NCI-H1436 (cell line): ENCODE results near the gene NEK4.

Source experiments
- DNase-seq: peaks from one replicate; lab custom pipeline; 2025; lab: John Stamatoyannopoulos, UW

NEK4 gene

DNA sequence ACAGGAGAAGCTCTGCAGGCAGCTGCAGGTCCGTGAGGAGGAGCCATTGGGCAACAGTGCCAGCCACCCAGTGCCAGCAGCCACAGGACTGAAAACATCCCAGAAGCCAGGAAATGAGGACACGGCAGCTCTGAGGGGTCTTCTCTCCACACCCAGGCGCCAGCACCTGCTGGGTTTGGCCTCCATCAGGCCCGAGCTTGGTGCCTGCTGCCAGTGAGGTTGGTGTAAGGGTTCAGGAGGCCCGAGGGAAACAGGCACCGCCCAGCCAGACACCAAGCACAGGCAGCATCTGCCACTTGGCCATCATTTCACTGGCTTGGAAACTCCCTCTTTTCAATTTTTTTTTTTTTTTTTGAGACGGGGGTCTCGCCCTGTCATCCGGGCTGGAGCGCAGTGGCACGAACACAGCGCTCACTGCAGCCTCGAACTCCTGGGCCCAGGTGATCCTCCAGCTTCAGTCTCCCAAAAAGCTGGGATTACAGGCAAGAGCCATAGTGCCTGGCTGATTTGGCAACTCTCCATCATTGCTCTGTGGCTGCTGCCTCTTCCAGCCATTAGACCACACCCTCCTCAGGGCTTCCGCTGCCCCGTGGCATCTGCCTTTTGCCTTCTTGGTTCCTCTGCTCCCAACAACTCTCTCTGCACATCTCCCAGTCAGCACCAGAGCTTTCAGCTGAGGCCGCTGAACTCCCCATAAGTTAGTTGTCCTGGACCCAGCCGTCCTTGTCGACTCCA is 22.4 kb upstream of the NEK4 start:
- no peak for DNase-seq

- DNase-seq = no peak
Observed at GRCh38 chr3:52792413-52792812, 21.7 kb upstream of the NEK4 start.

GRCh38 chr3:52791928-52792327 is 21.2 kb upstream of the NEK4 start:
- DNase-seq = no peak

GRCh38 chr3:52791366-52791765 is 20.6 kb upstream of the NEK4 start:
- no peak for DNase-seq

- no peak for DNase-seq
Observed at GRCh38 chr3:52790741-52791140, 20.0 kb upstream of the NEK4 start.

GRCh38 chr3:52790337-52790736 is 19.6 kb upstream of the NEK4 start:
- no peak for DNase-seq

- no peak for DNase-seq
Observed at GRCh38 chr3:52789746-52790040, 19.0 kb upstream of the NEK4 start.

DNA sequence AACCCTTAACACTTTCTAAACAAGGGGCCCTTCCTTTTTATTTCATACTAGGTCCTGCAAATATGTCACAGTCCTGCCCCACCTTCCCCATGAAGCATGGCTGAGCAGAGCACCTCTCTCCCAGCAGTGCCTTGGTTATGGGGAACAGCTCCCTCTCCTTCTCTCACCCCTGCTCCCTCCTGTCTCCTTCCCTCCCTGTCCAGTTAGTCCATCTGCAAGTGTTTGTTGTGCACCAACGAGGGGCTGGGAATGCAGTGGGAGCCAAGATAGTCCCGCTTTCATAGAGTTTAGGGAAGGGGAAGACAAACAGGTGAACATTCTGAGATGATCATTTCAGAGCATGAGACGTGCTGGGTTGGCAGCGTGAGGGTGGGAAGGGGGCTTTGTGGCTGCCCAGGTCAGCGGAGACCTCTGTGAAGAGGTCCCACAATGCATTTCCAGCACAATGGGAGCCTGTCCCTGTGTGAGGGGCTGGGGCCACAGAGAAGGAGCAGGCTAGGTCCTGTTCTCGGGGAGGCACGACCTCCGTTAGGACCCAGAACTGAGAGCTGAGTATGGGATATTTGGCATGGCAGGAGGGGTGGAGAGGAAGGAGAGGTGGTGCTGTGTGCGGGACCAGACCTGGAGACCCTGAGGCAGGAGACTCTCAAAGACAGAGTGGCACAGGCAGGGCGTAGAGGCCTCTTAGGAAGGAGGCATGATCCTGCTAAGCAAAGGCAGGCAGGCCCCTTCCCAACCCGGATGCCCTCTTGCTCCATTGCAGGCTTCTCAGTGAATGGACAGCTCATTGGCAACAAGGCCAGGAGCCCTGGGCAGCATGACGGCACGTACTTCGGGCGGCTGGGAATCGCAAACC is 18.4 kb upstream of the NEK4 start:
- no peak for DNase-seq

GRCh38 chr3:52787672-52788625 is 17.2 kb upstream of the NEK4 start:
- no peak for DNase-seq

DNA sequence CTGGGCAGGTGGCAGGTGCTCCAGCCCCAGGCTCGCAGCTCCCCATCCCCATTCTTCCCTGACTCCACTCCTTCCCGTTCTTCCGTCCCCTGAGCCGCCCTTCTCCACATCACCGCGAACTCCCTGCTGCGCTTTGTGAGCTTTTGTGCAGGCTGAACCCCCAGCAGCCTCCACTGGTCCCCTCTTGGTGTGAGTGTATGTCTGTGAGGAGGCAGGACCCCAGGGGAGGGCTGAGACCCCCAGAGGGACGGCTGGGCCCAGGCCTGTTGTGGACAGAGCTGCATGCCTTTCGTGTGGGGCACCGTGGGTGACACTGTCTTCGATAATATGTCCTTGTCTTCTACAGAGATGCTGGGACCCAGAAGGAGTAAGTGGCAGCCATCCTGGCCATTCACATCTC is 16.5 kb upstream of the NEK4 start:
- no peak for DNase-seq

DNA sequence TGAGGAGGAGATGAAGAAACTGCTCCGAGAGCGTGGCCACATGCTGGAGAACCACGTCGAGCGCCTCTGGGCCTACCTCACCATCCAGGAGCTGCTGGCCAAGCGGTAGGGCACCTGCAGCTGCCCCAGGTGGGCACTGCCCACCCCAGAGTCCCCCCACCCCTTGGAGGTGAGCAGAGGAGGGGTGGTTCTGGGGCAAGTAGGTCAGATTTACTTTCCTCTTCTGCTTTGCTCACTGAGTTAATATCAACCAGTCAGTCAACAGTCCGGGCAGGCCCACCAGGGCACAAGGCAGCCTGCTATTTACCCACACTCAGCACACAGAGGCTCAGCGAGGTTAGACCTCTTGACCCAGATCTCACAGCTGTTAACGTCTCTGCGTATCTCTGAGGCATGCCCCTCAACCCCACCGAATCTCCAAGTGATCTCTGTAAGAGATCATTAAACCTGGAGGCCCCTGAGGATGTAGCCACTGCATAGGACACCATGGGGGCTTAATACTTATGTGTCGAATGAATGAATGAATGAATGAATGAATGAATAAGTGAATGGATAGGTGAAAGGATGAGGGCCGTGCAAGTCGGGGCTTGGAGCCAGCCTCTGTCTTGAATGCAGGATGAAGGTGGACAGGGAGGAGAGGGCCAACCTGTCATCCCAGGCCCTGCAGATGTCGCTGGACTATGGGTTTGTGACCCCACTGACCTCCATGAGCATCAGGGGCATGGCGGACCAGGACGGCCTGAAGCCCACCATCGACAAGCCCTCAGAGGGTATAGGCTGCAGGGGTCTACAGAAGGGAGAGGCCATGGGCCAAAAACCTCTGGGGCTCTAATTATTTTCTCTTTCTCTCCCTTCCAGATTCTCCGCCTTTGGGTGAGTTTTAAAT is 15.8 kb upstream of the NEK4 start:
- no peak for DNase-seq

GRCh38 chr3:52784931-52785590 is 14.3 kb upstream of the NEK4 start:
- no peak for DNase-seq

- no peak for DNase-seq
Observed at GRCh38 chr3:52784021-52784621, 13.4 kb upstream of the NEK4 start.

DNA sequence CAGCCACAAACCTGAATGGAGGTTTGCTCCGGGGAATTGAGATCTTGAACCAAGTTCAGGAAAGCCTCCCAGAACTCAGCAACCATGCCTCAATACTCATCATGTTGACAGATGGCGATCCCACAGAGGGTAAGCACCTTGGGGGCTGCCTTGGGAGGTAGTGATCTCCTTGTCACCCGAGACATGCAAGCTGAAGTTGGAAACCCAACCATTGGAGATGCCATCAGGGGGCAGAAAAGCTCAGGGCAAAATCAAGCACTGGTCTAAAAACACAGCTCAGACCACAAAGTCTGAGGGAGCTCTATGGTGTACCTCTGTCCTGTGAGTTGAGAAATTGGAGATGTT is 12.4 kb upstream of the NEK4 start:
- DNase-seq = no peak

DNA sequence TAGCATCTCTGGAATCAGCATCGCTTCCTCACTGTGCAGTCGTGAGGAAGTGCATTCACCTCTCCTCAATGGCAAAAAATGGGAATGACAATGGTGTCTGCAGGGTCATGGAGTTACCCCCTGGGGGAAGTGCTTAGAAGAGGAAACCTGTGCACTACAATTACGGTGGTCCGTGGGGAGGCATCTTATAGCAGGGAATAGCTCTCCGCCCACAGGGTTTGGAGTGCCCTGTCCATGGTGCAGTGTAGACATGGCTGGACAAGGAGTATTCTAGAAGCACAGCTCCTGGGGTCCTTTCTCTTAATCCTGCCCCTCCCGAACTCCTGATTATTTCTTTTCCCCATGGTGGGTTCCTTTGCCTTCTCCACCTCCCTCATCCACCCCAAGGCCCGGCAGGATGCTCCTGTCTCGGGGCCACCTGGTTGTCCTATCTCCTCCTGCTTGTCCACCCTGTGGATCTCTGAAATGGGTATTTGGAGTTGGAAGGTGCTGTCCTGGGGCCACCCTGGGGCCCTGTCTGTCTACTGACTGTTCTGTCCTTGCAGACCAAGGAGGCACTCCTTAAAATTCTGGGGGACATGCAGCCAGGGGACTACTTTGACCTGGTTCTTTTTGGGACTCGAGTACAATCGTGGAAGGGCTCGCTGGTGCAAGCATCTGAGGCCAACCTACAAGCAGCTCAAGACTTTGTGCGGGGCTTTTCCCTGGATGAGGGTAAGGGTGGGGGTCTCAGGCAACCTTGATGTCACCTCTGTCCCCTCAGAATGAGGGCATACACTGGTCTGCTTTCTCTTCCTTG is 11.9 kb upstream of the NEK4 start:
- DNase-seq = no peak

- no peak for DNase-seq
Observed at GRCh38 chr3:52781741-52782140, 11.0 kb upstream of the NEK4 start.

GRCh38 chr3:52779837-52780585 is 9.3 kb upstream of the NEK4 start:
- DNase-seq = no peak

- DNase-seq = no peak
Observed at GRCh38 chr3:52779011-52779836, 8.5 kb upstream of the NEK4 start.
